Mesenchymal stem cell (in vitro differentiated cells and primary cell): ENCODE data around the gene GRIK2.

Source experiments
- DNase-seq: peaks from one replicate; pipeline ENCODE4 v3.0.0-alpha.2; 2013
- H2AFZ ChIP-seq: one replicate; pipeline ENCODE4 v1.6.1; 2013; ENCODE audit warnings: low read depth, mild to moderate bottlenecking, control low read depth, inconsistent platforms, low read length, moderate library complexity
- H2AK5ac ChIP-seq: 2 replicates; pipeline ENCODE4 v1.6.1; 2013; ENCODE audit warnings: low read length, moderate library complexity, mild to moderate bottlenecking, inconsistent platforms; ENCODE audit not compliant: severe bottlenecking
- H2BK120ac ChIP-seq: one replicate; pipeline ENCODE4 v1.6.1; 2013; ENCODE audit warnings: low read depth, mild to moderate bottlenecking, inconsistent platforms, low read length, moderate library complexity
- H2BK12ac ChIP-seq, 2 experiments: one replicate each; pipeline ENCODE4 v1.6.1; 2013; ENCODE audit warnings: inconsistent platforms in 2 of 2, low read length in 2 of 2, mild to moderate bottlenecking in 2 of 2, moderate library complexity in 2 of 2, control low read depth in 1 of 2
- H2BK15ac ChIP-seq: one replicate; pipeline ENCODE4 v1.6.1; 2013; ENCODE audit warnings: mild to moderate bottlenecking, low read depth, inconsistent platforms; ENCODE audit not compliant: poor library complexity, severe bottlenecking
- H2BK5ac ChIP-seq: 2 replicates; pipeline ENCODE4 v1.6.1; 2013; ENCODE audit warnings: low read depth, mild to moderate bottlenecking, low read length, control low read depth, inconsistent platforms; ENCODE audit not compliant: poor library complexity, severe bottlenecking
- H3K14ac ChIP-seq, 2 experiments: one replicate each; pipeline ENCODE4 v1.6.1; 2013; ENCODE audit warnings: inconsistent platforms in 2 of 2, low read length in 2 of 2, control low read depth in 1 of 2, mild to moderate bottlenecking in 1 of 2, moderate library complexity in 1 of 2
- H3K18ac ChIP-seq, 2 experiments: one replicate each; pipeline ENCODE4 v1.6.1; 2013; ENCODE audit warnings: inconsistent platforms in 2 of 2, low read length in 2 of 2, control low read depth in 1 of 2, low read depth in 1 of 2, mild to moderate bottlenecking in 1 of 2
- H3K23ac ChIP-seq, 2 experiments: one replicate each; pipeline ENCODE4 v1.6.1; 2013; ENCODE audit warnings: inconsistent platforms in 2 of 2, low read length in 2 of 2, mild to moderate bottlenecking in 2 of 2, moderate library complexity in 2 of 2, control low read depth in 1 of 2
- H3K27ac ChIP-seq: 2 replicates; pipeline ENCODE4 v1.5.1; 2013; ENCODE audit warnings: mild to moderate bottlenecking, moderate library complexity, low read length, control low read depth, inconsistent platforms; ENCODE audit not compliant: poor library complexity, severe bottlenecking
- H3K27me3 ChIP-seq, 2 experiments: 2 replicates each; pipeline versions ENCODE4 v1.6.1 to v1.7.0; 2013; ENCODE audit warnings: low read length in 2 of 2, mild to moderate bottlenecking in 2 of 2, moderate library complexity in 2 of 2, control low read depth in 1 of 2, inconsistent platforms in 1 of 2; ENCODE audit not compliant: control insufficient read depth in 1 of 2, insufficient read depth in 1 of 2
- H3K36me3 ChIP-seq, 2 experiments: 2 replicates each; pipeline versions ENCODE4 v1.6.1 to v1.7.0; 2013; ENCODE audit warnings: low read length in 2 of 2, control low read depth in 1 of 2, inconsistent platforms in 1 of 2, low read depth in 1 of 2, mild to moderate bottlenecking in 1 of 2; ENCODE audit not compliant: insufficient read depth in 2 of 2, control insufficient read depth in 1 of 2
- H3K4ac ChIP-seq, 2 experiments: one replicate each; pipeline ENCODE4 v1.6.1; 2013; ENCODE audit warnings: inconsistent platforms in 2 of 2, low read length in 2 of 2, mild to moderate bottlenecking in 2 of 2, moderate library complexity in 2 of 2, control low read depth in 1 of 2, low read depth in 1 of 2
- H3K4me1 ChIP-seq: 2 replicates; pipeline ENCODE4 v1.6.1; 2013; ENCODE audit warnings: low read depth, low read length, control low read depth; ENCODE audit not compliant: control insufficient read depth, insufficient read depth
- H3K4me2 ChIP-seq: 2 replicates; pipeline ENCODE4 v1.6.1; 2013; ENCODE audit warnings: low read length, mild to moderate bottlenecking, inconsistent platforms; ENCODE audit not compliant: poor library complexity, severe bottlenecking
- H3K4me3 ChIP-seq, 2 experiments: 2 replicates each; pipeline versions ENCODE4 v1.5.1 to v1.7.0; 2013; ENCODE audit warnings: low read length in 2 of 2, mild to moderate bottlenecking in 2 of 2, control low read depth in 1 of 2, low read depth in 1 of 2; ENCODE audit not compliant: insufficient read depth in 1 of 2
- H3K79me1 ChIP-seq: replicated peaks from 2 replicates; pipeline ENCODE4 v1.6.1; 2013; ENCODE audit warnings: mild to moderate bottlenecking, control low read depth, low read length, inconsistent platforms; ENCODE audit not compliant: poor library complexity, severe bottlenecking
- H3K9ac ChIP-seq: 2 replicates; pipeline ENCODE4 v1.7.0; 2013; ENCODE audit warnings: mild to moderate bottlenecking, low read length, moderate library complexity
- H3K9me3 ChIP-seq: 2 replicates; pipeline ENCODE4 v1.7.0; 2013; ENCODE audit warnings: mild to moderate bottlenecking, low read length; ENCODE audit not compliant: control insufficient read depth
- H4K8ac ChIP-seq: one replicate; pipeline ENCODE4 v1.6.1; 2013; ENCODE audit warnings: inconsistent platforms, mild to moderate bottlenecking, low read length, moderate library complexity
- H4K91ac ChIP-seq: one replicate; pipeline ENCODE4 v1.6.1; 2013; ENCODE audit warnings: mild to moderate bottlenecking, low read length, inconsistent platforms
- WGBS: methylation state at CpG from one replicate; pipeline ENCODE4 v1.1.7; 2013; ENCODE audit warnings: mixed read lengths; 5-methylcytosine and 5-hydroxymethylcytosine counted together

Gene GRIK2

DNA sequence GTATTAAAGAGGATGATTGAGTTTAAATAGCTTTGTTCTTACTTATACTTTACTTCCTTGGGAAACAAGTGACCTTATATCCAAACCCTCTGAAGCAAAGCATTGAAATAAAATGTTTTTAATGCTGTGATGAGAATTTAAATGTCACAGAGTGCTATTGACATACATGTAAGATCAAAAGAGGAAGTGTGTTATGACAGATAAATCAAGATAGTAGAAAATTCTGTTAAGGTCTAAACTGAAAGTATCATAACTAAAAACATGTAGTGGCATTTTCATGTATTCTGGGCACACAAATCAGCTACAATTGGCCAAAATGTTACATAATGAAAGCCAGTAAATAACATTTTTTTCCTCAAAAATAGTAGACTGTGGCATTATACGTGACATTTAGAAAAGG, 318.0 kb downstream of the GRIK2 start:
- no peak overlapping the region for H4K91ac ChIP-seq
- H2AFZ ChIP-seq, result no peak overlapping the region
- H3K23ac ChIP-seq, result no peak overlapping the region
- no peak overlapping the region for H3K18ac ChIP-seq
- H3K4ac ChIP-seq, result no peak overlapping the region
- H4K8ac ChIP-seq, result no peak overlapping the region
- DNase-seq, result no peak
- H2BK12ac ChIP-seq, result no peak overlapping the region
- no peak overlapping the region for H3K14ac ChIP-seq
- H3K79me1 ChIP-seq, result no peaks in the 10 kb centered on the region
- no peak overlapping the region for H2AK5ac ChIP-seq
- no peak overlapping the region for H3K4me2 ChIP-seq
- no peak overlapping the region for H2BK120ac ChIP-seq
- H3K27me3 ChIP-seq, result no peaks in the 10 kb centered on the region
- no peak overlapping the region for H2BK5ac ChIP-seq
- H2BK15ac ChIP-seq, result no peak overlapping the region
- no peak overlapping the region for H3K4me3 ChIP-seq
- no peak overlapping the region for H3K27ac ChIP-seq
- H3K9ac ChIP-seq, result no peak overlapping the region
- no CpG with 5 or more reads among the region's 1 CpG for WGBS
- no peaks in the 10 kb centered on the region for H3K4me1 ChIP-seq
- H3K36me3 ChIP-seq, result no peaks in the 10 kb centered on the region
- no peaks in the 10 kb centered on the region for H3K9me3 ChIP-seq

DNA sequence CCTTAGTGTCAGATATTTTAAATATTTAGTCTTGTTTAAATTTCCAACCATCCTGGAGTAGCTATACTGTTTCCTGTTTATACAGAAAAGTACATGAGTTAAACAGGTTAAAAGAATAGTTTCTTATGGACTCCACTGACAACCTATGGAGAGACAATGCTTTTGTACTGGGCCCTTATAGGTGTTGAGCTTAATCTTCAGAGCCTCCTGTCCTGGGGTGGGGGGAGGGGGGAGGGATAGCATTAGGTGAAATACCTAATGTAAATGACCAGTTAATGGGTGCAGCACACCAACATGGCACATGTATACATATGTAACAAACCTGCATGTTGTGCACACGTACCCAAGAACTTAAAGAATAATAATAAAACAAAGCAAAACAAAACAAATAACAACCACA, 322.9 kb downstream of the GRIK2 start:
- Histone ChIP-seq H3K27ac (no peak overlapping the region), H2BK15ac (no peak overlapping the region), H2BK12ac (no peak overlapping the region), H4K91ac (no peak overlapping the region), H3K9me3 (no peaks in the 10 kb centered on the region), H3K18ac (no peak overlapping the region), H3K36me3 (no peaks in the 10 kb centered on the region), H3K4me2 (no peak overlapping the region), H3K9ac (no peak overlapping the region), H2BK120ac (no peak overlapping the region), H3K79me1 (no peaks in the 10 kb centered on the region), H4K8ac (no peak overlapping the region), H3K4me1 (no peaks in the 10 kb centered on the region), H3K27me3 (no peaks in the 10 kb centered on the region), H3K4me3 (no peak overlapping the region), H2AK5ac (no peak overlapping the region), H2BK5ac (no peak overlapping the region), H2AFZ (no peak overlapping the region), H3K14ac (no peak overlapping the region), H3K23ac (no peak overlapping the region), H3K4ac (no peak overlapping the region)
- 68% methylated on average over 1 of the region's 1 CpG for WGBS
- DNase-seq, result no peak

DNA sequence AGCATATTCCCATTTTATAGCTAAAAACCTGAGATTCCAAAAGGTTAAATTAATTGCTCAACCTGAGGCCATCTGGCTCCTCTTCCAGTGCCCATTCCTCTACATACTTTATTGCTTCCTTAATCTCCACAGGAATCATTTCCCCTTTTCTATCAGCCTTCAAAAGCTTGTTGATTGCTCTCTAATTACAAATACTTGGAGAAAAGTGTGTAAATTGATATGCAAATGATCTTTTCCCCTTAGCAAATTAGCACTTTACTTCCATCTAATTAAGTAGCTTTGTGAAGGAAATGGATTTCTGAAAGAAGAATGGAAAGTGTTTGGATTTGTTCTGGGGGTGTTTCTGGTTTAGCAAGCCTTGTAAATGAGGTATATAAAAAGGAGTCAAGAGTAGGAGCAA, 323.3 kb downstream of the GRIK2 start:
- H4K8ac ChIP-seq, result no peak overlapping the region
- no peaks in the 10 kb centered on the region for H3K79me1 ChIP-seq
- H3K9me3 ChIP-seq, result no peaks in the 10 kb centered on the region
- H3K4me1 ChIP-seq, result no peaks in the 10 kb centered on the region
- H2AK5ac ChIP-seq, result no peak overlapping the region
- no peak overlapping the region for H3K14ac ChIP-seq
- H3K23ac ChIP-seq, result no peak overlapping the region
- H3K27me3 ChIP-seq, result no peaks in the 10 kb centered on the region
- H3K27ac ChIP-seq, result no peak overlapping the region
- no peak overlapping the region for H2BK15ac ChIP-seq
- H2BK120ac ChIP-seq, result no peak overlapping the region
- DNase-seq, result no peak
- no peaks in the 10 kb centered on the region for H3K36me3 ChIP-seq
- H3K4me2 ChIP-seq, result no peak overlapping the region
- H2BK5ac ChIP-seq, result no peak overlapping the region
- H4K91ac ChIP-seq, result no peak overlapping the region
- no peak overlapping the region for H2AFZ ChIP-seq
- no peak overlapping the region for H2BK12ac ChIP-seq
- H3K9ac ChIP-seq, result no peak overlapping the region
- no peak overlapping the region for H3K18ac ChIP-seq
- no peak overlapping the region for H3K4me3 ChIP-seq
- no peak overlapping the region for H3K4ac ChIP-seq

DNA sequence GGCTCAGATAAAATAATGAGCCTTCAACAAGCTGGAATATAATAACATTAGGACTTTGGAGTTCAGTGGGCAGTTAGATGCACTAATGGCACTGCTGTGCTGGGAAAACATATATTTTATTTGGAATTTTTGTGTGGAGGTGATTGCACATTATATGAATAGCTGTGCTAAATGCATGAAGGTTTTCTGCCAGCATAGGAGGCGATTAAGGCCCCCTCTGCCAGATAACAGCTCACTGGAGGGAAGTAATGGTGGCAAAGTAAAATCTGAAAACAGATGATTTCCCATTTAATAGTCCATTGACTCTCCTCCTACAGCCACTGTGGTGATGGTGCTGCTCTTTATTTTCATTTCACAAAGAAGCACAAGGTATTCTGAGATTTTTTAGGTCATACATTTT, 326.0 kb downstream of the GRIK2 start:
- Histone ChIP-seq H3K27me3 (no peaks in the 10 kb centered on the region), H3K4me2 (no peak overlapping the region), H3K36me3 (no peaks in the 10 kb centered on the region), H3K4ac (no peak overlapping the region), H2AFZ (no peak overlapping the region), H4K91ac (no peak overlapping the region), H2BK15ac (no peak overlapping the region), H2BK5ac (no peak overlapping the region), H3K14ac (no peak overlapping the region), H3K18ac (no peak overlapping the region), H3K9me3 (no peaks in the 10 kb centered on the region), H2AK5ac (no peak overlapping the region), H2BK120ac (no peak overlapping the region), H3K23ac (no peak overlapping the region), H3K4me1 (no peaks in the 10 kb centered on the region), H3K79me1 (no peaks in the 10 kb centered on the region), H4K8ac (no peak overlapping the region), H3K4me3 (no peak overlapping the region), H3K27ac (no peak overlapping the region), H3K9ac (no peak overlapping the region), H2BK12ac (no peak overlapping the region)
- no peak for DNase-seq
- WGBS, result 100% methylated on average over 1 of the region's 1 CpG
